ENCODE results near the gene SP6.

DNA sequence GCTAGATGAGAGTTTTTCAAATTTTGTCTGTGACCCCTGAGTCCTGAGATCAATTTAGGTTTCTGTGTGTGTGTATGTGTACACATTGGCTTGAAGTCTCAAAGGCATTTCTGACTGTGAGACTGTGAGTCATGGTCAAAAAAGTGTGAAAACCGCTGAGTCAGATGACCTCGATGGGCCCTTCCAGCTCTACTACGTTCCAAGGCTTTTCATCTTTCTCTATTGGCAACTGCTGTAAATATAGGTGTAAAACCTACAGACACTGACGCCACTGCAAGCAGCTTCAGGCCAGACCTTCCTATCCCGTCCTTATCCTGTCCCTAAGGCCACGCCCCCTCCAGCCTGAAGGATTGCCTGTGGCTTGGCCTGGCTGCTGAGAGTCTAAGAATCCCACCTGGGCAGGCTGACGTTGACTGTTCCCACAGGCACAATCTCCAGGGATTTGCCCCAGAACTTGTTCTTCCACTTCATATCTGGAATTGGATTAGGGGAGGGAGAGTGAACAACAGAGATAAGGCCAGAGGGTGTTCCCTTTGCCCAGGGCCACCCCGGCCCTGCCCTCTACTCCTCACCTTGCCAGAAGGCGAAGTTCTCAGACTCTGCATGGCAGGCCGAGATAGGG is 40.7 kb downstream of the SP6 start:
- TF ChIP-seq CTCF (conservative IDR thresholded peaks at IDR 0.05 in 1 of 2, IDR thresholded peaks at IDR 0.05 in 1 of 2; ENCODE audit: extremely low read depth in 1 of 2, insufficient read depth in 1 of 2, low read depth in 1 of 2, low read length in 2 of 2) (no peak), EZH2 (IDR thresholded peaks at IDR 0.05; ENCODE audit: borderline replicate concordance, low read length) (no peak)

All from mammary epithelial cell (primary cell).